ENCODE data around the gene EPS15. TPM values are rescaled to one million over a fixed set of nuclear protein-coding genes. Genes with fewer than 3 reads are reported as not detected.

EPS15 gene
- polyA plus RNA-seq, 1 donor (not counting 4 experiments of a cell fraction or from before 2014, with no cell fraction given) = 33.2 TPM

DNA sequence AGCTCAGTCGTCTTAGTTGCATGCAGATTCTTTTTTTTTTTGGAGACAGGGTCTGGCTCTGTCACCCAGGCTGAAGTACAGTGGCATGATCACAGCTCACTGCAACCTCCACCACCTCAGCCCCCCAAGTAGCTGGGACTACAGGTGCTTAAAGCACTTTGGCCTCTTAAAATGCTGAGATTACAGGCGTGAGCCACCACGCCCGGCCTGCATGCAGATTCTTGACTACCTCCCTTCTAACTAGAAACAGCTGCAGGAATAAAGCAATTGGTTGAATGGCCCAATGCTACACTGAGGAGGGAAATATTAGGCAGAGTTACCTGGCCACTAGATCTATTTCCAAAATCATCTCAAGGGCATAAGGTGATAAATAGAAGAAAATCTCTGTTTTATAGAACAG is 159.2 kb downstream of the EPS15 start:
- no peak overlapping the region for H3K4me2 ChIP-seq (ENCODE audit: control insufficient read depth, extremely low read depth, insufficient read depth, low read depth, low read length)
- DNase-seq (ENCODE audit: low read depth, low spot score) (no peak), FAIRE-seq (no peak)
- H3K9ac ChIP-seq (ENCODE audit: control insufficient read depth, extremely low read depth, insufficient read depth, low read length) = no peak overlapping the region
- H3K36me3 ChIP-seq (ENCODE audit: control insufficient read depth in 2 of 2, extremely low read depth in 1 of 2, insufficient read depth in 2 of 2, low read length in 2 of 2) = peaks cover 5 to 8% of the 10 kb centered on the region in 2 experiments
- dilution Hi-C loops (cut with MboI; ENCODE audit: extremely low pct_ligation_motif_present, low sequenced_read_pairs) = no loop called here
- H2AFZ ChIP-seq (ENCODE audit: control insufficient read depth, low read length) = no peak overlapping the region
- H3K27me3 ChIP-seq (ENCODE audit: control insufficient read depth, extremely low read depth, insufficient read depth, low read length) = no peaks in the 10 kb centered on the region
- H3K4me3 ChIP-seq (ENCODE audit: control insufficient read depth in 2 of 3, extremely low read depth in 1 of 3, insufficient read depth in 2 of 3, low read depth in 1 of 3, low read length in 3 of 3) = no peak overlapping the region
- no peaks in the 10 kb centered on the region for H3K4me1 ChIP-seq (ENCODE audit: control insufficient read depth, extremely low read depth, insufficient read depth, low read length)
- TF ChIP-seq, protein P1, sequence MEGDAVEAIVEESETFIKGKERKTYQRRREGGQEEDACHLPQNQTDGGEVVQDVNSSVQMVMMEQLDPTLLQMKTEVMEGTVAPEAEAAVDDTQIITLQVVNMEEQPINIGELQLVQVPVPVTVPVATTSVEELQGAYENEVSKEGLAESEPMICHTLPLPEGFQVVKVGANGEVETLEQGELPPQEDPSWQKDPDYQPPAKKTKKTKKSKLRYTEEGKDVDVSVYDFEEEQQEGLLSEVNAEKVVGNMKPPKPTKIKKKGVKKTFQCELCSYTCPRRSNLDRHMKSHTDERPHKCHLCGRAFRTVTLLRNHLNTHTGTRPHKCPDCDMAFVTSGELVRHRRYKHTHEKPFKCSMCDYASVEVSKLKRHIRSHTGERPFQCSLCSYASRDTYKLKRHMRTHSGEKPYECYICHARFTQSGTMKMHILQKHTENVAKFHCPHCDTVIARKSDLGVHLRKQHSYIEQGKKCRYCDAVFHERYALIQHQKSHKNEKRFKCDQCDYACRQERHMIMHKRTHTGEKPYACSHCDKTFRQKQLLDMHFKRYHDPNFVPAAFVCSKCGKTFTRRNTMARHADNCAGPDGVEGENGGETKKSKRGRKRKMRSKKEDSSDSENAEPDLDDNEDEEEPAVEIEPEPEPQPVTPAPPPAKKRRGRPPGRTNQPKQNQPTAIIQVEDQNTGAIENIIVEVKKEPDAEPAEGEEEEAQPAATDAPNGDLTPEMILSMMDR (optimal IDR thresholded peaks at IDR 0.05 in 1 of 3, IDR thresholded peaks at IDR 0.05 in 1 of 3, conservative IDR thresholded peaks at IDR 0.05 in 1 of 3; ENCODE audit: extremely low read depth in 1 of 3, insufficient read depth in 2 of 3, low read length in 3 of 3) = no peak
- TF ChIP-seq EZH2 (IDR thresholded peaks at IDR 0.05; ENCODE audit: low read length) = no peak
- no peaks in the 10 kb centered on the region for H3K9me1 ChIP-seq (ENCODE audit: control insufficient read depth, extremely low read depth, insufficient read depth, low read length)
- no peaks in the 10 kb centered on the region for H3K9me3 ChIP-seq (ENCODE audit: control insufficient read depth, low read depth, low read length)
- H3K27ac ChIP-seq (ENCODE audit: control insufficient read depth, insufficient read depth, low read length) = no peak overlapping the region
- no peaks in the 10 kb centered on the region for H3K79me2 ChIP-seq (ENCODE audit: control insufficient read depth, insufficient read depth, low read length)
- no peaks in the 10 kb centered on the region for H4K20me1 ChIP-seq (ENCODE audit: control insufficient read depth, extremely low read depth, insufficient read depth, low read length)

- Histone ChIP-seq H3K9me3 (ENCODE audit: control insufficient read depth, low read depth, low read length) (no peaks in the 10 kb centered on the region), H3K9ac (ENCODE audit: control insufficient read depth, extremely low read depth, insufficient read depth, low read length) (no peak overlapping the region), H3K4me1 (ENCODE audit: control insufficient read depth, extremely low read depth, insufficient read depth, low read length) (no peaks in the 10 kb centered on the region), H3K79me2 (ENCODE audit: control insufficient read depth, insufficient read depth, low read length) (no peaks in the 10 kb centered on the region), H3K4me3 (ENCODE audit: control insufficient read depth in 2 of 3, extremely low read depth in 1 of 3, insufficient read depth in 2 of 3, low read depth in 1 of 3, low read length in 3 of 3) (no peak overlapping the region), H3K4me2 (ENCODE audit: control insufficient read depth, extremely low read depth, insufficient read depth, low read depth, low read length) (no peak overlapping the region), H3K9me1 (ENCODE audit: control insufficient read depth, extremely low read depth, insufficient read depth, low read length) (no peaks in the 10 kb centered on the region), H4K20me1 (ENCODE audit: control insufficient read depth, extremely low read depth, insufficient read depth, low read length) (no peaks in the 10 kb centered on the region), H3K36me3 (ENCODE audit: control insufficient read depth in 2 of 2, extremely low read depth in 1 of 2, insufficient read depth in 2 of 2, low read length in 2 of 2) (peaks cover 0 to 1% of the 10 kb centered on the region in 2 experiments), H2AFZ (ENCODE audit: control insufficient read depth, low read length) (no peak overlapping the region), H3K27ac (ENCODE audit: control insufficient read depth, insufficient read depth, low read length) (no peak overlapping the region), H3K27me3 (ENCODE audit: control insufficient read depth, extremely low read depth, insufficient read depth, low read length) (no peaks in the 10 kb centered on the region)
- FAIRE-seq (no peak), DNase-seq (ENCODE audit: low read depth, low spot score) (no peak)
- dilution Hi-C loops (cut with MboI; ENCODE audit: extremely low pct_ligation_motif_present, low sequenced_read_pairs) = no loop called here
- TF ChIP-seq EZH2 (IDR thresholded peaks at IDR 0.05; ENCODE audit: low read length) = no peak
- TF ChIP-seq, protein P1 (optimal IDR thresholded peaks at IDR 0.05 in 1 of 3, IDR thresholded peaks at IDR 0.05 in 1 of 3, conservative IDR thresholded peaks at IDR 0.05 in 1 of 3; ENCODE audit: extremely low read depth in 1 of 3, insufficient read depth in 2 of 3, low read length in 3 of 3) = no peak
Observed at GRCh38 chr1:51355382-51355781, 163.7 kb downstream of the EPS15 start.

Data from keratinocyte (primary cell).